ENCODE data around the gene ANKH.

The ANKH gene

GRCh38 chr5:14678773-14679334 is 192.7 kb downstream of the ANKH start:
- no peak for DNase-seq

GRCh38 chr5:14676320-14676719 is 195.3 kb downstream of the ANKH start:
- DNase-seq = no peak

- peak; percentile 77 to 85 for DNase-seq
Measured at GRCh38 chr5:14675865-14676300, 195.7 kb downstream of the ANKH start.

GRCh38 chr5:14674983-14675854 is 196.4 kb downstream of the ANKH start:
- no peak for DNase-seq

GRCh38 chr5:14673443-14673842 is 198.1 kb downstream of the ANKH start:
- no peak for DNase-seq

GRCh38 chr5:14672484-14673394 is 198.8 kb downstream of the ANKH start:
- DNase-seq = no peak

- DNase-seq = peak; percentile 32 to 50
Measured at GRCh38 chr5:14672082-14672481, 199.5 kb downstream of the ANKH start.

GRCh38 chr5:14671414-14671813 is 200.2 kb downstream of the ANKH start:
- DNase-seq = no peak

GRCh38 chr5:14669975-14670374 is 201.6 kb downstream of the ANKH start:
- DNase-seq = no peak

- DNase-seq = no peak
Measured at GRCh38 chr5:14669415-14669814, 202.2 kb downstream of the ANKH start.

- no peak for DNase-seq
Measured at GRCh38 chr5:14668181-14668591, 203.4 kb downstream of the ANKH start.

- no peak for DNase-seq
Measured at GRCh38 chr5:14667770-14668169, 203.8 kb downstream of the ANKH start.

- no peak for DNase-seq
Measured at GRCh38 chr5:14667290-14667689, 204.3 kb downstream of the ANKH start.

GRCh38 chr5:14666357-14666756 is 205.2 kb downstream of the ANKH start:
- no peak for DNase-seq

- DNase-seq = peak; percentile 23 to 38
Measured at GRCh38 chr5:14665949-14666348, 205.6 kb downstream of the ANKH start.

- peak; percentile 49 to 58 for DNase-seq
Measured at GRCh38 chr5:14665101-14665822, 206.3 kb downstream of the ANKH start.

GRCh38 chr5:14664270-14665100 is 207.1 kb downstream of the ANKH start, which contains the start of gene OTULIN:
Gene OTULIN, plus strand, starts transcription at chr5:14664718. Its CDS starts 108 bp downstream, at chr5:14664826.
- DNase-seq = peak; percentile 77 to 80

- peak; percentile 11 to 16 for DNase-seq
Measured at GRCh38 chr5:14663734-14664269, 207.8 kb downstream of the ANKH start.

GRCh38 chr5:14662721-14663260 is 208.8 kb downstream of the ANKH start:
- DNase-seq = no peak

GRCh38 chr5:14660833-14661232 is 210.7 kb downstream of the ANKH start:
- no peak for DNase-seq

Data from Kasumi-1 (cell line).